T-cell (primary cell): Measurements from ENCODE around the gene TGM2. TPM values are rescaled to one million over a fixed set of nuclear protein-coding genes. Genes with fewer than 3 reads are reported as not detected.

ENCODE experiments used
- ATAC-seq, 4 experiments: fragments of 200-7000 bp in 3 of 4; fragments of 150-1000 bp in 1 of 4; cut with Tn5 transposase; replicated peaks in 1 of 4; 1 replicate in 3 of 4; 2 replicates in 1 of 4; pipeline ENCODE4 v1.10.0; 2021; ENCODE audit warnings: moderate library complexity in 3 of 4, mild to moderate bottlenecking in 2 of 4, moderate number of reproducible peaks in 1 of 4
- CTCF ChIA-PET, 2 donors: fragments of 300-600 bp; sonication (Branson Sonifier 250); formaldehyde crosslinking; loops; one replicate each; lab custom pipeline; 2022; ENCODE audit warnings: antibody characterized with exemption in 2 of 2; lab: Charles Lee
- POLR2A ChIA-PET, 2 donors: fragments of 300-600 bp; sonication (Branson Sonifier 250); formaldehyde crosslinking; loops; one replicate each; lab custom pipeline; 2022; ENCODE audit warnings: antibody characterized with exemption in 2 of 2; lab: Charles Lee
- DNase-seq, 35 experiments: peaks; one replicate each; pipeline versions ENCODE4 v3.0.0 to v3.0.0-alpha.2; 2013 to 2023
- H3K27ac ChIP-seq: one replicate; pipeline ENCODE4 v1.5.1; 2013; ENCODE audit warnings: low read length
- H3K27me3 ChIP-seq, 2 experiments: replicated peaks in 1 of 2; 1 replicate in 1 of 2; 2 replicates in 1 of 2; pipeline versions ENCODE4 v1.6.1 to v1.7.0; 2013; ENCODE audit warnings: low read length in 1 of 2, mixed read lengths in 1 of 2; ENCODE audit not compliant: control insufficient read depth in 2 of 2, insufficient read depth in 2 of 2; ENCODE audit errors: extremely low read depth in 1 of 2
- H3K36me3 ChIP-seq, 2 donors: 1 replicate in 1 of 2; 2 replicates in 1 of 2; pipeline versions ENCODE4 v1.6.1 to v1.7.0; 2013; ENCODE audit warnings: low read length in 1 of 2; ENCODE audit not compliant: control insufficient read depth in 2 of 2, insufficient read depth in 1 of 2; ENCODE audit errors: extremely low read depth in 1 of 2
- H3K4me1 ChIP-seq, 2 experiments: 1 replicate in 1 of 2; 2 replicates in 1 of 2; pipeline versions ENCODE4 v1.6.1 to v1.7.0; 2013; ENCODE audit warnings: low read length in 2 of 2, mixed read lengths in 1 of 2; ENCODE audit not compliant: insufficient read depth in 2 of 2, control insufficient read depth in 1 of 2; ENCODE audit errors: extremely low read depth in 1 of 2
- H3K4me3 ChIP-seq, 2 donors: 1 replicate in 1 of 2; 2 replicates in 1 of 2; pipeline versions ENCODE4 v1.5.1 to v1.7.0; 2013; ENCODE audit warnings: mild to moderate bottlenecking in 2 of 2, low read length in 1 of 2, moderate library complexity in 1 of 2; ENCODE audit not compliant: control insufficient read depth in 1 of 2; ENCODE audit errors: extremely low read depth in 1 of 2
- H3K9me3 ChIP-seq: 2 replicates; pipeline ENCODE4 v1.7.0; 2013
- H3K27ac Mint-ChIP-seq, 2 donors: one replicate each; pipeline ENCODE4 v1.8.0; 2020 to 2021; ENCODE audit warnings: mild to moderate bottlenecking in 2 of 2, mixed read lengths in 2 of 2
- H3K27me3 Mint-ChIP-seq, 2 donors: one replicate each; pipeline ENCODE4 v1.8.0; 2021 to 2022; ENCODE audit warnings: mixed read lengths in 2 of 2
- H3K36me3 Mint-ChIP-seq: one replicate; pipeline ENCODE4 v1.8.0; 2021; ENCODE audit warnings: mixed read lengths
- H3K4me1 Mint-ChIP-seq, 3 donors: one replicate each; pipeline ENCODE4 v1.8.0; 2020 to 2022; ENCODE audit warnings: mixed read lengths in 3 of 3, mild to moderate bottlenecking in 1 of 3
- H3K4me3 Mint-ChIP-seq, 3 donors: one replicate each; pipeline ENCODE4 v1.8.0; 2020 to 2022; ENCODE audit warnings: mild to moderate bottlenecking in 3 of 3, mixed read lengths in 3 of 3, moderate library complexity in 3 of 3
- H3K9me3 Mint-ChIP-seq, 3 donors: one replicate each; pipeline ENCODE4 v1.8.0; 2020 to 2022; ENCODE audit warnings: mixed read lengths in 3 of 3
- WGBS: methylation state at CpG from one replicate; pipeline ENCODE4 v1.1.5; 2013; ENCODE audit warnings: missing lambda C conversion rate; ENCODE audit not compliant: insufficient coverage; 5-methylcytosine and 5-hydroxymethylcytosine counted together
- total RNA-seq, 35 experiments: library from RNA in 6 of 35; stranded (reverse) in 6 of 35; fragments of 120-200 nt in 1 of 35; gene quantifications; one replicate each; pipeline versions ENCODE4 v1.2.1 to v1.2.4 and lab custom pipeline; 2013 to 2026

The TGM2 gene
- total RNA-seq, 5 donors from 2014 or later (not counting 1 experiment from before 2014, with no cell fraction given) = 0.62 to 1.8 (median 1.2) TPM; not detected in 2

DNA sequence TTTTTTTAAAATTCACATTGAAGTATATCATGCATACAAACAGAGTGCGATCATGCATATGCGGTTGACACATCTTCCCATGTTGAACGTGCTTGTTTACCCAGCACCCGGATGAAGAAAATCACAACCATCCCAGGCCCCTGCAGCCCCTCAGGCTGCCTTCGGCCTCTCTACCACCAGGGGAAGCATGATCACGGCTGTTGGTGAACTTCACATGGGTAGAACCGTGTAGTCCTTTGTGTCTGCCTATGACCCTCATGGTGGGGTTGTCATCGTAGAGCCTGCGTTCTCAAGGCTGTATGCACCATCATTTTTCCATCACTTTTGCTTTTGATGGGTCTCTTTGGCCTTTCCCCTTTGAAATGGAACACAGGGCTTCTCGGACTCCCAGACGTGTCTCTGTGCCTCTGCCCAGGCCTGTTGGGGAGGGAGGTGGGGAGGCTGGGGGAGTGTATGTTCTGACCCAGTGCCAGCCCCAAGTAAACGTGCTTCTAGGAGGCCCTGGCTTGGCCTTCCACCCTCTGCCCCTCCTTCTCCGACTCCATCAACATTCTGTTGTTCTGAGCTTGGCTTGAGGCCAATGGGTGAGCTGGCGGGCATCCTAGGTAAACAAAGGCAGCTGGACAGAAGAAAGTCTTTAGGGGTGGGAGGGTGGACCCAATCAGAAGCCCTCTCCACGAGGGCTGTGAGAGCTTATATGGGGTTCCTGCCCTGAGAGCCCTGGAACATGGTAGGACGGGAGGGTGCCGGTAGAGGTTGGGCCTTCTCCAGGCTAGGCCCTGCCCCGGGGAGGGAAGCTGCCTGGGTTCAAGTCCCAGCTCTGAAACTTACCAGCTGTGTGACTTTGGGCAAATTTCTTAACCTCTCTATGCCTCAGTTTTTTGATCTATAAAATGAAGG, 39.7 kb downstream of the TGM2 start:
- 96% methylated on average over 8 of the region's 18 CpGs for WGBS
- ChIA-PET POLR2A (no interaction called here), CTCF (no interaction called here)
- Histone ChIP-seq H3K36me3 (no peaks in the 10 kb centered on the region), H3K27ac (no peak overlapping the region), H3K4me3 (no peak overlapping the region), H3K9me3 (no peaks in the 10 kb centered on the region), H3K27me3 (no peaks in the 10 kb centered on the region), H3K4me1 (no peaks in the 10 kb centered on the region)
- no peaks in the 10 kb centered on the region for H3K36me3 Mint-ChIP-seq
- H3K27me3 Mint-ChIP-seq = no peaks in the 10 kb centered on the region
- ATAC-seq (no peak), DNase-seq (no peak)
- no peak overlapping the region for H3K27ac Mint-ChIP-seq
- no peak overlapping the region for H3K4me3 Mint-ChIP-seq
- peaks cover 0 to 6% (median 0%) of the 10 kb centered on the region in 3 donors for H3K4me1 Mint-ChIP-seq
- no peaks in the 10 kb centered on the region for H3K9me3 Mint-ChIP-seq

GRCh38 chr20:38123021-38123587, 42.0 kb downstream of the TGM2 start:
- Mint-ChIP-seq H3K9me3 (no peaks in the 10 kb centered on the region), H3K4me1 (peaks cover 0 to 6% (median 0%) of the 10 kb centered on the region in 3 donors), H3K4me3 (no peak overlapping the region), H3K27me3 (no peaks in the 10 kb centered on the region), H3K36me3 (no peaks in the 10 kb centered on the region), H3K27ac (no peak overlapping the region)
- Histone ChIP-seq H3K9me3 (no peaks in the 10 kb centered on the region), H3K27me3 (no peaks in the 10 kb centered on the region), H3K27ac (no peak overlapping the region), H3K4me1 (no peaks in the 10 kb centered on the region), H3K4me3 (no peak overlapping the region), H3K36me3 (no peaks in the 10 kb centered on the region)
- DNase-seq = no peak
- no peak for ATAC-seq
- WGBS = 57% methylated on average over 4 of the region's 4 CpGs
- POLR2A ChIA-PET = no interaction called here
- CTCF ChIA-PET = no interaction called here

- H3K36me3 ChIP-seq = no peaks in the 10 kb centered on the region
- no peak overlapping the region for H3K27ac ChIP-seq
- POLR2A ChIA-PET = no interaction called here
- DNase-seq (no peak), ATAC-seq (no peak)
- no peaks in the 10 kb centered on the region for H3K9me3 ChIP-seq
- CTCF ChIA-PET = no interaction called here
- no peaks in the 10 kb centered on the region for H3K4me1 ChIP-seq
- H3K27me3 Mint-ChIP-seq = no peaks in the 10 kb centered on the region
- H3K4me3 ChIP-seq = no peak overlapping the region
- no peaks in the 10 kb centered on the region for H3K9me3 Mint-ChIP-seq
- no peaks in the 10 kb centered on the region for H3K27me3 ChIP-seq
- no peaks in the 10 kb centered on the region for H3K36me3 Mint-ChIP-seq
- no peak overlapping the region for H3K4me3 Mint-ChIP-seq
- no CpG with 5 or more reads among the region's 4 CpGs for WGBS
- H3K4me1 Mint-ChIP-seq = peaks cover 0 to 6% (median 0%) of the 10 kb centered on the region in 3 donors
- H3K27ac Mint-ChIP-seq = no peak overlapping the region
These were observed 43.3 kb downstream of the TGM2 start for GRCh38 chr20:38121741-38122140.

DNA sequence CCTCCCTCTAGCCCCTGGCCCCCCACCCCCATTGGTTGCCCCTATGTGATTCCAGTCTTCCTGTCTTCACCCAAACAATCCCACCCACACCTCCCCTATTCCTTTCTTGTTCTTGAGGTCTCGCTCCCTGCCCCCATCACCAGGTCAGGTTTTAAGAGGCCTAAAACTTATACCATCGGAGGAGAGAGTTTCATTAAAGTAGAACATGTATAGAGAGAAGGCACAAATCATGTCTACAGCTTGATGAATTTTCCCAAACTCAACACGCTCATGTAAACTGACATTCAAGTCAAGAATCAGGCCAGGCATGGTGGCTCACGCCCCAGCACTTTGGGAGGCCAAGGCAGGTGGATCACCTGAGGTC, 44.5 kb downstream of the TGM2 start:
- Mint-ChIP-seq H3K4me1 (peaks cover 0 to 6% (median 0%) of the 10 kb centered on the region in 3 donors), H3K27ac (no peak overlapping the region), H3K27me3 (no peaks in the 10 kb centered on the region), H3K36me3 (no peaks in the 10 kb centered on the region), H3K9me3 (no peaks in the 10 kb centered on the region), H3K4me3 (no peak overlapping the region)
- ChIA-PET CTCF (no interaction called here), POLR2A (no interaction called here)
- Histone ChIP-seq H3K9me3 (no peaks in the 10 kb centered on the region), H3K27ac (no peak overlapping the region), H3K4me3 (no peak overlapping the region), H3K36me3 (no peaks in the 10 kb centered on the region), H3K27me3 (no peaks in the 10 kb centered on the region), H3K4me1 (no peaks in the 10 kb centered on the region)
- no peak for DNase-seq
- WGBS = 92% methylated on average over 2 of the region's 4 CpGs
- ATAC-seq = no peak

DNA sequence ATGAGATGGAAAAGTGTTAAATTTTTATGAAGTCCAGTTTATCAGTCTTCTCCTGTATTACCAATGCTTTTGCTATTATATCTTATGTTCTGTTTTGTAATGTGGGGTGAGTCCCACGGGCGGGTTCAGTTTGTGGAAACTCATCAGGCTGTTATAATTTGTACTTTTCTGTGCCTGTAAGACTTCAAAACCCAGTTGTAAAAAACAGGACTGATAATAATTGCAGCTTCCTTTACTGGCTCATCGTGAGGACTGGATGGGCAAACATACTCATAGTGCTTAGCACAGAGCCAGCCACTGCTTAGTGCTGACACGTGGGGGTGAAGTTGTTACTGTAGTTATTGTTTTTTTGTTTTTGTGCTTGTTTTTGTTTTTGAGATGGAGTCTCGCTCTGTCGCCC, 45.6 kb downstream of the TGM2 start:
- ATAC-seq = no peak
- POLR2A ChIA-PET = no interaction called here

DNA sequence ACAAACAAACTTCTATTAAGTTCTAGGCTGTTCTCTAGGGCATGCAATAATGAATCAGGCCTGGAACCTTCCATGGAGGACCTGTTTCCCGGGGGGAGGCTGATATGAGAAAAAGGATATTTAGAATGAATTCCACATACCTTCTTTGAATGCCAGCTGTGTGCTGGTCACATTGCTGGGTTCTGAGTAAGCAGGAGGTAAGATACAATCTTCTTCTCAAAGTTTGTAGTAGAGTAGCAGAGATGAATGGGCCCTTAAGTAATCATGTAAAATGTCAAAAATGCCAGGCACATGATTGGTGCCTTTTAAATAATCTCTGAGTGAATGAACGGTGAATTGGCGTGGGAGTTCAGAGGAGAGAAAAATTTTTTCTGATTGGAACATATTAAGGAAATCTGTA, 47.4 kb downstream of the TGM2 start:
- Mint-ChIP-seq H3K9me3 (no peaks in the 10 kb centered on the region), H3K4me3 (no peak overlapping the region), H3K27ac (no peak overlapping the region), H3K36me3 (no peaks in the 10 kb centered on the region), H3K4me1 (no peaks in the 10 kb centered on the region), H3K27me3 (no peaks in the 10 kb centered on the region)
- H3K4me1 ChIP-seq = no peaks in the 10 kb centered on the region
- H3K27ac ChIP-seq = no peak overlapping the region
- DNase-seq = no peak
- ATAC-seq = no peak
- no peak overlapping the region for H3K4me3 ChIP-seq
- H3K9me3 ChIP-seq = no peaks in the 10 kb centered on the region
- 100% methylated on average over 2 of the region's 3 CpGs for WGBS
- POLR2A ChIA-PET = no interaction called here
- no peaks in the 10 kb centered on the region for H3K36me3 ChIP-seq
- CTCF ChIA-PET = no interaction called here
- H3K27me3 ChIP-seq = no peaks in the 10 kb centered on the region

More for the DNA sequence above, 45.6 kb downstream of the TGM2 start:
- H3K27ac ChIP-seq = no peak overlapping the region
- no peak for DNase-seq
- no peaks in the 10 kb centered on the region for H3K9me3 ChIP-seq
- H3K4me3 Mint-ChIP-seq = no peak overlapping the region
- H3K36me3 Mint-ChIP-seq = no peaks in the 10 kb centered on the region
- H3K27me3 ChIP-seq = no peaks in the 10 kb centered on the region
- H3K9me3 Mint-ChIP-seq = no peaks in the 10 kb centered on the region
- CTCF ChIA-PET = no interaction called here
- H3K27ac Mint-ChIP-seq = no peak overlapping the region
- H3K4me1 ChIP-seq = no peaks in the 10 kb centered on the region
- no peaks in the 10 kb centered on the region for H3K36me3 ChIP-seq
- no peak overlapping the region for H3K4me3 ChIP-seq
- H3K4me1 Mint-ChIP-seq = peaks cover 0 to 6% (median 0%) of the 10 kb centered on the region in 3 donors
- H3K27me3 Mint-ChIP-seq = no peaks in the 10 kb centered on the region
- 100% methylated on average over 3 of the region's 6 CpGs for WGBS
